Right ventricle myocardium inferior (tissue), 1 donor: Measurements from ENCODE around the gene FOXD1. TPM values are rescaled to one million over a fixed set of nuclear protein-coding genes. Genes with fewer than 3 reads are reported as not detected.
"Not testable (repeated sequence)": the region's sequence is repeated elsewhere in the genome, so short reads cannot be mapped to it uniquely, and the experiment has no call there.

Experiments
- ATAC-seq: fragments of 200-7000 bp; cut with Tn5 transposase; one replicate; pipeline ENCODE4 v1.9.1; 2020; ENCODE audit warnings: mild to moderate bottlenecking, moderate library complexity
- DNase-seq: peaks from one replicate; pipeline ENCODE4 v3.0.0; 2021; ENCODE audit errors: missing footprints
- intact Hi-C: fragments of 100-400 bp; cut with DNase I; formaldehyde crosslinking; loops from one replicate; pipeline ENCODE4 v1.11.0; 2022
- long read RNA-seq: library from polyadenylated mRNA; unstranded; transcript quantifications from one replicate; pipeline ENCODE4 v2.0.0, GENCODE V29; 2021
- total RNA-seq: library from RNA; stranded (reverse); fragmentation: NEBNext Ultra II Directional; extraction: Animal tissue kit (Norgen Biotek cat#: 25700); gene quantifications from one replicate; pipeline ENCODE4 v1.2.1, GENCODE V29; 2021
- donor health status: DM: no; HTN: yes; CAD: no; lungs with severe emphysema.

Gene FOXD1
- not detected for total RNA-seq
- long read RNA-seq: 0 reads

GRCh38 chr5:73448463-73449136, at the start of gene FOXD1:
FOXD1 (minus strand) TSS chr5:73448777; CDS start chr5:73448362, 415 bp downstream.
- DNase-seq: no peak
- intact Hi-C loops: loop anchor here (10.0 kb wide), 1 partner anchor 144 kb away; no protein-coding TSS in a partner anchor
- ATAC-seq: peak; percentile 84

- intact Hi-C loops: no loop called here
- ATAC-seq: no peak
- DNase-seq: no peak
Observed at GRCh38 chr5:73497497-73498056, 49.0 kb upstream of the FOXD1 start.

GRCh38 chr5:73496984-73497457, 48.4 kb upstream of the FOXD1 start:
- no peak for DNase-seq
- intact Hi-C loops: no loop called here
- no peak for ATAC-seq

GRCh38 chr5:73495772-73496335, 47.3 kb upstream of the FOXD1 start:
- DNase-seq (no peak), ATAC-seq (no peak)
- intact Hi-C loops: no loop called here

- DNase-seq (no peak), ATAC-seq (no peak)
- intact Hi-C loops: no loop called here
Observed at GRCh38 chr5:73494721-73495120, 46.1 kb upstream of the FOXD1 start.

- intact Hi-C loops: no loop called here
- DNase-seq: no peak
Observed at GRCh38 chr5:73493421-73493820, 44.8 kb upstream of the FOXD1 start.

GRCh38 chr5:73491155-73491554, 42.6 kb upstream of the FOXD1 start:
- no peak for DNase-seq
- intact Hi-C loops: no loop called here
- no peak for ATAC-seq

More at GRCh38 chr5:73493421-73493820, 44.8 kb upstream of the FOXD1 start:
- no peak for ATAC-seq

GRCh38 chr5:73490088-73490487, 41.5 kb upstream of the FOXD1 start:
- no peak for ATAC-seq
- intact Hi-C loops: no loop called here

GRCh38 chr5:73488806-73489205, 40.2 kb upstream of the FOXD1 start:
- DNase-seq (no peak), ATAC-seq (no peak)
- intact Hi-C loops: no loop called here

More at GRCh38 chr5:73490088-73490487, 41.5 kb upstream of the FOXD1 start:
- no peak for DNase-seq

- intact Hi-C loops: no loop called here
- no peak for ATAC-seq
- no peak for DNase-seq
Observed at GRCh38 chr5:73487815-73488214, 39.2 kb upstream of the FOXD1 start.

- intact Hi-C loops, DNase-seq, ATAC-seq: not testable (repeated sequence)
Observed at GRCh38 chr5:73487257-73487656, 38.7 kb upstream of the FOXD1 start.

- DNase-seq: no peak
- ATAC-seq: no peak
- intact Hi-C loops: no loop called here
Observed at GRCh38 chr5:73486119-73486899, 37.7 kb upstream of the FOXD1 start.

GRCh38 chr5:73485715-73486114, 37.1 kb upstream of the FOXD1 start:
- intact Hi-C loops: no loop called here
- ATAC-seq: no peak
- no peak for DNase-seq

GRCh38 chr5:73484511-73484910, 35.9 kb upstream of the FOXD1 start:
- intact Hi-C loops: no loop called here
- DNase-seq (no peak), ATAC-seq (no peak)

- ATAC-seq (no peak), DNase-seq (no peak)
- intact Hi-C loops: no loop called here
Observed at GRCh38 chr5:73483676-73484075, 35.1 kb upstream of the FOXD1 start.

GRCh38 chr5:73482383-73483136, 34.0 kb upstream of the FOXD1 start:
- ATAC-seq: no peak
- no peak for DNase-seq
- intact Hi-C loops: no loop called here

GRCh38 chr5:73480500-73480899, 31.9 kb upstream of the FOXD1 start:
- no peak for ATAC-seq
- DNase-seq: no peak
- intact Hi-C loops: no loop called here

GRCh38 chr5:73472116-73472515, 23.5 kb upstream of the FOXD1 start:
- intact Hi-C loops: no loop called here
- DNase-seq (no peak), ATAC-seq (no peak)

- ATAC-seq: no peak
- intact Hi-C loops: no loop called here
- DNase-seq: no peak
Observed at GRCh38 chr5:73471654-73472053, 23.1 kb upstream of the FOXD1 start.
